ENCODE measurements around the gene KRTAP4-16.

- no peak for TF ChIP-seq POLR2AphosphoS5 (IDR thresholded peaks at IDR 0.05; ENCODE audit: insufficient read depth, low read depth, low read length)
- TF ChIP-seq EZH2 (IDR thresholded peaks at IDR 0.05; ENCODE audit: borderline replicate concordance, low read depth, low read length, severe bottlenecking), result no peak
- no peak for TF ChIP-seq CTCF (IDR thresholded peaks at IDR 0.05; ENCODE audit: extremely low read depth in 1 of 2, insufficient read depth in 1 of 2, low read depth in 1 of 2, low read length in 2 of 2)
- TF ChIP-seq POLR2A (IDR thresholded peaks at IDR 0.05; ENCODE audit: low read depth, low read length), result no peak
- no peak for TF ChIP-seq JUN (IDR thresholded peaks at IDR 0.05; ENCODE audit: borderline replicate concordance, insufficient read depth, insufficient read length, low read depth)
- TF ChIP-seq FOS (IDR thresholded peaks at IDR 0.05; ENCODE audit: borderline replicate concordance, insufficient read depth, low read length), result no peak
- no peak for TF ChIP-seq MAX (IDR thresholded peaks at IDR 0.05; ENCODE audit: insufficient read depth, insufficient read length)
- TF ChIP-seq MYC (IDR thresholded peaks at IDR 0.05; ENCODE audit: low read depth, low read length), result no peak
- TF ChIP-seq GATA2 (IDR thresholded peaks at IDR 0.05; ENCODE audit: insufficient read depth, insufficient read length, low read depth, low read length), result no peak
These were observed 40.0 kb downstream of the KRTAP4-16 start for GRCh38 chr17:41061964-41062363.
